Measurements from ENCODE around the gene CEP162.
"Not testable (repeated sequence)": the region's sequence is repeated elsewhere in the genome, so short reads cannot be mapped to it uniquely, and the experiment has no call there.

Gene CEP162

DNA sequence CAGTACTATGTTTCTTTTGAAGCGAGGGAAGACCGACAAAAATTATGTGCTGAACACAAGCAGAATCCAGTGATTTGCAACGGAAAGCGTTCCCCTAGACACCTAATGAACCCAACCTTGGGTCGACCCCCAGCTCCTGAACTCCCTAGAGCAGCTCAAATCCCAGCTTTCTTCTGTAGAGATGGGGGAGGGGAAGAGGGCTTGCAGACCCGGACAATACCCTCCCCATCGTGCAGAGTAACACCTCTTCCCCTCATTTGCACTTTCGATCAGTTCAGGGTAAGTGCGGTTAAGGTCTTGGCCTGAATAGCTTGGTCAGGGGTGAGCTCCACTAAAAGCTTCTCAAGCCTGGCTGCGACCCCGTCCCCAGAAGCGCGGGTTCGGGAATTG is 404 bp downstream of the CEP162 start:
- no peak for DNase-seq (ENCODE audit: extremely low read depth in 1 of 2, low read depth in 1 of 2)

DNA sequence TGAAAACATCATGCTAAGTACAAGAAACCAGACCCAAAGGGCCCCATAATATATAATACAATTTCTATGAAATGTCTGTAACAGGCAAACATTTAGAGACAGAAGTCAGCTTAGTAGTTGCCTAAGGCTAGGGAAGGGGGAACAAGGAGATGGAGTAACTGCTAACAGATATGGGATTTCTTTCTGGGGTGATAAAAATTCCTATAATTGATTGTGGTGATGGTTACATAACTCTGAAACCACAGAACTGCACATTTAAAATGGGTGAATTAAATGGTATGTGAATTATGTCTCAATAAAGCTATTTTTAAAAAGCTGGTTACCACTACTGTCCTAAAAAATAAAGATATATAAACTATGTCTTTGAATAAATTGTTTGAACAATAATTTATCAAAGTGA is 3.2 kb downstream of the CEP162 start:
- no peak for DNase-seq (ENCODE audit: extremely low read depth in 1 of 2, low read depth in 1 of 2)

DNA sequence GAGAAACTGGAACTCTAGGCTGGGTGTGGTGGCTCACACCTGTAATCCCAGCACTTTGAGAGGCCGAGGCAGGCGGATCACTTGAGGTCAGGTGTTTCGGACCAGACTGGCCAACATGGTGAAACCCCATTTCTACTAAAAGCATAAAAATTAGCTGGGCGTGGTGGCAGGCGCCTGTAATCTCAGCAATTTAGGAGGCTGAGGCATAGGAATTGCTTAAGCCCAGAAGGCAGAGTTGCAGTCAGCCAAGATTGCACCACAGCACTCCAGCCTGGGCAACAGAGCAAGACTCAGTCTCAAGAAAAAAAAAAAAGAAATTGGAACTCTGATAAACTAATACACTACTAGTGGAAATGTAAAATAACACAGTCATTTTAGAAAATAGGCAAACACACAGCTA is 3.8 kb downstream of the CEP162 start:
- DNase-seq (ENCODE audit: extremely low read depth in 1 of 2, low read depth in 1 of 2) = not testable (repeated sequence)

DNA sequence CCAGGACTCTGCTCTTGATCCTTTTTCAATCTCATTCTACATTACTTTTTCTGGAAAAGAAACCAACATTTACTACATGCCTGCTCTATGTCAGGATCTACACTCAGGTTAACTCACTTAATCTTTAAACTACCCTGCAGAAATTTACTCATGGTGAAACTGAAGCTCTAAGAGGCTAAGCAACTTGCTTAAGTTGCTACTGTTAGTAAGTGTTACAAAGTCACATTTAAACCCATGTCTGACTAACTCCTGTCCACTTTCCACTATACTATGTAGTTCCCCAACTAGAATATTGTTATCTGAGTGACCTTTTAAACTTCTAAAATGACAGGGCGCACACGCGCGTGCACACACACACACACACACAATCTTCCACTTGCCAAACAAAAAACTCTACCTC is 5.0 kb downstream of the CEP162 start:
- DNase-seq (ENCODE audit: extremely low read depth in 1 of 2, low read depth in 1 of 2) = no peak

DNA sequence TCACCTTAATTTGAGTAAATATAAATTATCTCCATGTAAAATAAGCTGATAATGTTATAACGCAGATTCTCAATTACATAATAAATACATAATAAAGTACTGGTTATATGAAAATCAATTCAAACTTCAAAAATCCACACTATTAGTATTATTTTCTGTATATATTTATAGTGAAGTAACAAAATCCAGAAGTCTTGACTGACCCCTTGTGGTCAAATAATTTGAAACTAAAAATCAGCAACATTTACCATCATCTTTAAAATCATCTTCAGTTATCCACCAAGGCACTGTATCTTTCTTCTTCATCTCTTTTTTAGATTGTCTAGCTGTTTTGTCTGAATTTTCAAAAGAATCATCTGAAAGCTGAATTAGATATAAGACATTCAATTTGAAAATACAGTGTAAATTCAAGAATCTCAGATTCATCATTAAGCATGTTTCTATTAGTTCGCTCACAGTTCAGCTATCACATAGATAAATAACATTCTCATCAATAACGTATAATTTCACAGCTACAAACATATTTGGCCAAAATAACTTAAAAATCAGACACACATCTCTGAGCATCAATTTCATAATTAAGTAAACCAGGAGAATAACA is 6.5 kb downstream of the CEP162 start:
- DNase-seq (ENCODE audit: extremely low read depth in 1 of 2, low read depth in 1 of 2) = no peak

DNA sequence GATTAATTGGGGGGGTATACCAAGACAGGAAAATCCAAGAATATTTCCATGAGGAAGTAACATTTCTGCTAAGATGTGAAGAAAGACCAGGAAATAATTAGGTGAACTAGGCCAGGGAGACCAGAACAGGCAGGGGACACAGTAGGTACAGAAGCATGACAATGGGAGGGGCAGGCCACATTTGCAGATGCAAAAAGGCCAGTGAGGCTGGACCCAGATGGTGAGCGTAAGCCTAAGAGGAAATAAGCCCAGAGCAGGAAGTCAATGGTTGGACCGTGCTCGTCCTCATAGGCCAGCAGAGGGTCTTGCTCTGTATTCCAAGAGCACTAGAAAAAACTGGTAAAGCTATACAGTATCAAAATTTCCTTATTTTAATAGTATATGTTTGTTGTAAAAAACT is 9.4 kb downstream of the CEP162 start:
- DNase-seq (ENCODE audit: extremely low read depth in 1 of 2, low read depth in 1 of 2) = no peak

DNA sequence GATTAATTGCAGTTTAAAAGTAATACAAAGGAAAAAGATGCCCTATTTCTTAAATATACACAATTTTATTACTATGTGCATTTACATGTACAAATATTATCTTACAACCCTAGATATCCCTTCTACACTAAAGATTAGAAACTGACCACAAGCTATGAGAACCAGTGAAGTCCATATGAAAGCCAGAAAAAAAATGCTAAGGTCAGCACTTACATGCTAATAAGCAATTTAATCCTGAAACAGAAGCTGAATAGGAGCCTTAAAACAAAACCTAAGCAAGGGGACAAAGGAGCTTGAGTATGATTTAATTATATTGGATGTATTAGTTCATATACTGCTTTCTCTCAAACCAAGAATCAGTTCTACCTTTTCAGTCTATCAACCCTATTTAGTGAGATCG is 14.2 kb downstream of the CEP162 start:
- DNase-seq (ENCODE audit: extremely low read depth in 1 of 2, low read depth in 1 of 2) = no peak

DNA sequence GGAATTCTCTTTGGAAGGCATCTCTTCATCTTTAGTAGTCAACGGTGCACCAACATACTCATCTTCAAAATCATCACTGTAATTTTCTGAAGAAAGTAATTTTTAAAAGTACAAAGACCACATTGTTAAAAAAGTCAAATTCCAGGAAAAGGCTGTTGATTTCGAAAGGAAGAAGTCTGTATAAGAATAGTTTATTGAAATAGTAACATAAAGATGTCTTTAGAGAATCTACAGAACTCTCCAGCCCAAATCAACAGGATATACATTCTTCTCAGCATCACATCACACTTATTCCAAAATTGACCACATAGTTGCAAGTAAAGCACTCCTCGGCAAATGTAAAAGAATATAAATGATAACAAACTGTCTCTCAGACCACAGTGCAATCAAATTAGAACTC is 23.4 kb downstream of the CEP162 start:
- DNase-seq (ENCODE audit: extremely low read depth in 1 of 2, low read depth in 1 of 2) = no peak

DNA sequence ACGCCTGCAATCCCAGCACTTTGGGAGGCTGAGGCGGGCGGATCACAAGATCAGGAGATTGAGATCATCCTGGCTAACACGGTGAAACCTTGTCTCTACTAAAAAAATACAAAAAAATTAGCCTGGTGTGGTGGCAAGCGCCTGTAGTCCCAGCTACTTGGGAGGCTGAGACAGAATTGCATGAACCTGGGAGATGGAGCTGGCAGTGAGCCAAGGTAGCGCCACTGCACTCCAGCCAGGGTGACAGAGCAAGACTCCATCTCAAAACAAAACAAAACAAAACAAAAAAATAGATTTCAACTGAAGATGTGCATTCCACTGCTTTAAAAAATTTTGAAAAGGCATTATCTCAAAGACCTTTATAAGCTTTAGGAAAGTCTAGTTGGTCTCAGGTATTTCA is 27.5 kb downstream of the CEP162 start:
- DNase-seq (ENCODE audit: extremely low read depth in 1 of 2, low read depth in 1 of 2) = not testable (repeated sequence)

DNA sequence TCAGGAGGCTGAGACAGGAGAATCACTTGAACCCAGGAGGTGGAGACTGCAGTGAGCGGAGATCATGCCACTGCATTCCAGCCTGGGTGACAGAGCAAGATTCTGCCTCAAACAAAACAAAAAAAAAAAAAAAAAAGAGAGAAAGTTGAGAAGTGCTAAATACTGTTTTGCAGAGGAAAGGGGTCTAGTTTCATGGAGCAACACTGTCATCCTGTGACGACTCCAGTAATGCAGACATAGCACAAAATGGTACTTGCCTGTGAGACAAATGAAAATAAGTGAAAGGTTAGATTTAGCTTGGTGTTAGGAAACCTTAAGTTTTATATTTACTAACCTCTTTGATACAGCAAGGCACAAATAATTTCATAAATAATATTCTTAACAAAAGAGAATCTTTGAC is 29.7 kb downstream of the CEP162 start:
- DNase-seq (ENCODE audit: extremely low read depth in 1 of 2, low read depth in 1 of 2) = no peak

DNA sequence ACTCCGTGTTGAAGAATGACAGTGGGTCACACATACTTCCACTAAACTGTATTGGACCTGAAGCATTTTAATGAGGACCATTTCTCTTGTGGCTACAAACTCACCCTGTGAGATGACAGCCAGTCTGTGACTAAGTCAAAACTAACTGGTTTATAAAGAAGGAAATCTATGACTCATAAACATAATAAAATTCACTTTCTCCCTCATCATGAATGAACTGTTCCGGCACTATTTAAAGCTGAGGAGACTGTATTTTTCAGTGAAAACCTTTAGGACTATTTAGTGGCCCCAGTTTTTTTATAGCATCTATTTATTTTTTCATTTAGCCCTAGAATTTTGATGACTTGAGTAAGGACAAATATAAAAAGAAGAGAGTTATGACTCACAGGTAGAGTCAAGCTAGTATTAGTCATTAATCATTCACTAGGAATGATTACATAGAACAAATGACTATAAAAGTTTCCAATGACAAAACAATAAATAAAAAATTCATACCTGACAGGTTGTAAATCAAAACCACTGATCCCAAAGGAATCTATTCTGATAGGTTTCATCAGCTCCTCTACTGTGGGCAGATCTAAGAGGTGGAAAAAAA is 34.2 kb downstream of the CEP162 start:
- DNase-seq (ENCODE audit: extremely low read depth in 1 of 2, low read depth in 1 of 2) = no peak

DNA sequence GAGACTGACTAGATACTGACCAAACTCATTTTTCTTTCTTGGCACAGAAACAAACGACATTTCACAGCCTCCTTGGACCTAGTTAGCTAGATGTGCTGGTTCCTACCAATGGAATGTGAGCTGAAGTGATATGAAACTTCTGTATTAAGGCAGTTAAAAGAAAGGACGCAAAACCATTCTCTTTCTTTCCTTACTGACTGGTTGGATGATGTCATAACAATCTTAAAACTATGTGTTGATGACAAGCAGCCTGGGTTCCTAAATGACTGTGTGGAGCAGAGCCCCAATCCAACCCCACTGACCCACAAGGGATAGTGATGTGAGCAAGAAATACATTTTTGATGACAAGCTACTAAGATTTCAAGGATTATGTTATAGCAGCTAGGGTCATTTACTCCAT is 35.6 kb downstream of the CEP162 start:
- DNase-seq (ENCODE audit: extremely low read depth in 1 of 2, low read depth in 1 of 2) = no peak

DNA sequence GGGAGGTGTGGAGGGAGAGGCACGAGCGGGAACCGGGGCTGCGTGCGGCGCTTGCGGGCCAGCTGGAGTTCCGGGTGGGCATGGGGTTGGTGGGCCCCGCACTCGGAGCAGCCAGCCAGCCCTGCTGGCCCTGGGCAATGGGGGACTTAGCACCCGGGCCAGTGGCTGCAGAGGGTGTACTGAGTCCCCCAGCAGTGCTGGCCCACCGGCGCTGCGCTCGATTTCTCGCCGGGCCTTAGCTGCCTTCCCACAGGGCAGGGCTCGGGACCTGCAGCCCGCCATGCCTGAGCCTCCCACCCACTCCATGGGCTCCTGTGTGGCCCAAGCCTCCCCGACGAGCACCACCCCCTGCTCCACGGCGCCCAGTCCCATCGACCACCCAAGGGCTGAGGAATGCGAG is 38.1 kb downstream of the CEP162 start:
- DNase-seq (ENCODE audit: extremely low read depth in 1 of 2, low read depth in 1 of 2) = not testable (repeated sequence)

DNA sequence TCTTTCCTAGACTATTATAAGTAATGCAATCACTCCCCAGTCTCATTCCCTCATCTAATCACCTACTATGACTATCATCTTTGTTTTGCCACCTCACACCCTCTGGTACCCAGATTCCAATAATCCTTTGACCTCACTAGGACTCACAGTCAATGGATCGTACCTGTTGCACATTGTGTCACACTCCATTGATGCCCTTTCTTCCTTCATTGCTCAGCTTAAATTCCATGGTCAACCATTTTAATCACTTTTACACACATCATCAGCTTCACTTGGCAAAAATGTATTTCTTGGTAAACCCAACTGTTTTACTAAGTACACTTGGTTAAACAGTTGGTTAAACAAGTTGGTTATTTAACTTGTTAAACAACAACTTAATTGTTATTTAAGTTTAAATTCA is 44.0 kb downstream of the CEP162 start:
- DNase-seq (ENCODE audit: extremely low read depth in 1 of 2, low read depth in 1 of 2) = no peak

DNA sequence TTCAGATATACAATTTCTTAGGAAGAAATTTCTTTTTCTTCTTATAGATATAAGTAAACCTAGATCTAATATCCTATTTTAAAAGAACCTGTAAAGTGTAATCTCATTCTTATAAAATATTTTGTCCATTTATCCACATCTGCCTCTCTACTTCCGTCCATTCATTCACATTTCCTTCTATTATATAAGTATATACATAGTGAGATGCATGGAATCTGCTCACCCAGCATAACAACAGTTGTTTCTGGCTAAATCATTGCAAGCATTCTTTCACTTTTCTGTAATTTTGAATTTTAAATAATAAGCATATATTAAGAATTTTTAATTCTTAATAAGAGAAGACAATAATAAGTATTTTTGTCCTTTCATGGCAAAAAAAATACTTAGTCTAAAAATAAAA is 45.4 kb downstream of the CEP162 start:
- no peak for DNase-seq (ENCODE audit: extremely low read depth in 1 of 2, low read depth in 1 of 2)

DNA sequence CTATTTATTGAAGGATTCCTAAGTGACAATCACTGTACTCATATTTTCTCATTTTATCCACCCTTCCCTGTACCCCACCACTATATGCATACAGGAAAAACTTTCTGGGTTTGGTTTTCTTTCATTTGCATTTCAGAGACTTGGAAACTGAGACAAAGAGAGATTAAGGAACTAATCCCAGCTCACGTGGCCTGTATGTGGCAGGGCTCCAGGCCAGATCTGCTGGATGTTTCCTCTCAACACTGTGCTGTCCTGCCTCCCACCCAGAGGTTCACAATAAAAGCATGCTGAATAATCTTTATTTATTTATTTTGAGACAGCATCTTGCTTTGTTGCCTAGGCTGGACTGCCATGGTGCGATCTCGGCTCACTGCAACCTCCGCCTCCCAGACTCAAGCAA is 50.2 kb downstream of the CEP162 start:
- no peak for DNase-seq (ENCODE audit: extremely low read depth in 1 of 2, low read depth in 1 of 2)

DNA sequence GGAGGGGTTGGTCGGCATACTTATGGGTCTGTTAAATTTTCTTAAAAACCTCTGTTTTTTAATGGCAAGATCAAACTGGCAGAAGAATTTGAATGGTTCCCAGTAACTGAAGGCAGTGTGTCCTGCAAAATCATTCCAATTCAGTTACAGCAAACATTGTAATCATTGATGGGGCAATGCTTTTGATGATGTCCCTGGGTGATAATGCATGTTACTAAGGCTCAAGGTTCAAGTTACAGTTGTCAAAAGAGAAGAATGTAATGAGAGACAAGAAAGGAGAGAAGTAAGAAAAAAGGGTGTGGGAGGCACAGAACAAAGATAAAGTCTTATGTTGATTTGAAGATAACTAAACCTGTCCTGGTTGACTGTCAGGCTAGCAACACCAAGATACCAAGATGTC is 54.9 kb downstream of the CEP162 start:
- no peak for DNase-seq (ENCODE audit: extremely low read depth in 1 of 2, low read depth in 1 of 2)

DNA sequence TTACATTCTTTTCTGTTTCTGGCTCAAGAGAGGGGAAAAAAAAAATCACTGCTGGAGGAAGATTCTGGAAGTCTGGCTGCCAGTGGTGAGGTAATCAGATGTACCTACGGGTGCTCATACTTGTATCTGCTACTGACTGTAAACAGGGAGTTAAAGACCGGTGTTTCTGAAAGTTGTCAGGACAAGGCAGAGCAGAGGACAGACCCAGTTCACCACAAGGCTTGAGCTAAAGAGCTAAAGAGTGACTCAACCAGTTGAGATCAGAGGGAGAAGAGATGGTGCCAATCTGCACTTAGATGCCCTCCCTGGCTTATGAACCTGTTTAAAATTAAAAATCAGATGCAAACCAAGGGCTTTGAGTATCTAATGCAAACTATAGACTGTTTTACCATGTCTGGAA is 55.4 kb downstream of the CEP162 start:
- DNase-seq (ENCODE audit: extremely low read depth in 1 of 2, low read depth in 1 of 2) = no peak

DNA sequence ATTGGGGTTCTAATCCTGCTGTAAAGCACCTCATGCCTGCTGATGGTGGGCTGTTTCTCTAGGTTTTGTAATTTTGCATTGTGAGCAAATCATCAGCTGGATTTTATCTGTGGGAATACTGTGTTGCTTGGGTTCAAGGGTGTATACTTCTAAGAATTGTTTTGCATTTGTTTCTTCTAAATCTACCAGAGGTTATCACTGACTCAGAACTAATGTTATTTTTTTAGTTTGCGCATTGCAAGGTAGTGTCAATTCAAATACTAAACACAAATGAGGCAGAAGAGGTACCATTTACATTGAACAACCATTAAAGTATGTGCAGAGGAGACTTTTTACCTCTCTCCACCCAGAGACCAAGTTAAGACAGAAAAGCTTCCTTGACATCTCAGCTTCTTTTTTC is 60.0 kb downstream of the CEP162 start:
- no peak for DNase-seq (ENCODE audit: extremely low read depth in 1 of 2, low read depth in 1 of 2)

DNA sequence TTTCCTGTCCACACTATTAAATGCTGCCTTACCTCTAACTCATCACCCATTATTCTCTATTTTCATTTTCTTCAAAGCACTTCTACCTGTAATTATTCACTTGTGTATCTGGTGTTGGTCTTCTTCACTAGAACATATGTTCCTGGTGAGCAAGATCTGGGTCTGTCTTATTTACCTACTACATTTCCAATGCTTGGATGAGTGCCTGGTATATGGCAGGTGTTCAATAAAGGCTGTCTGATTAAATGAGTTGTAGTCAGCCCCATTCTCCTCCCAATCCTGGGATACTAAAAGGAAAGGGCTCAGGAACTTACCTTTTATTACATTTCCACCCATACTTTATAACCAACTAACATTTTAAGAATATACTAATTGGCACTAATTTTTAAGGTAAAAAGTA is 61.0 kb downstream of the CEP162 start:
- no peak for DNase-seq (ENCODE audit: extremely low read depth in 1 of 2, low read depth in 1 of 2)

DNA sequence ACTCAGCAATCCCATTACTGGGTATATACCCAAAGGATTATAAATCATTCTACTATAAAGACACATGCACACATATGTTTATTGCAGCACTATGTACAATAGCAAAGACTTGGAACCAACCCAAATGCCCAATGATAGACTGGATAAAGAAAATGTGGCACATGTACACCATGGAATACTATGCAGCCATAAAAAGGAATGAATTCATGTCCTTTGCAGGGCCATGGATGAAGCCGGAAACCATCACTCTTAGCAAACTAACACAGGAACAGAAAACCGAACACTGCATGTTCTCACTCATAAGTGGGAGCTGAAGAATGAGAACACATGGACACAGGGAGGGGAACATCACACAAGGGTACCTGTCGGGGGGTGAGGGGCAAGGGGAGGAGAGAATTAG is 63.1 kb downstream of the CEP162 start:
- not testable (repeated sequence) for DNase-seq (ENCODE audit: extremely low read depth in 1 of 2, low read depth in 1 of 2)

DNA sequence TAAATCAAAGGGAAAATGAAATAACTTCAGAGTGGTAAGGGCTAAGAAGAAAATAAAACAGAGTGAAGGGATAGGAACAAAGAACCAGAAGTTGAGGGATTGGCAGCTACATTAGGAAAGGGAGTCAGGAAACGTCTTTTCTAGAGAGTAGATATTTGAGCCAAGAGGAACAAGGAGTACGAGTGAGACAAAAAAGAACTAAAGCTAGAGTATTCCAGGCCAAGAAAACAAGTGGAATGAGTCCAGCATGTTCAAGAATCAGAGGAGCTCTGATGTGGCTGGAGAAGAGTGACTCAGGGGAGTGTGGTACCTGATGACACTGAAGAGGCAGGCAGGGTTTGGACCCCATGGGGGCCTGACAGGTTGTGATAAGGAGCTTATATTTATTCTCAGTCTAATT is 66.3 kb downstream of the CEP162 start:
- no peak for DNase-seq (ENCODE audit: extremely low read depth in 1 of 2, low read depth in 1 of 2)

DNA sequence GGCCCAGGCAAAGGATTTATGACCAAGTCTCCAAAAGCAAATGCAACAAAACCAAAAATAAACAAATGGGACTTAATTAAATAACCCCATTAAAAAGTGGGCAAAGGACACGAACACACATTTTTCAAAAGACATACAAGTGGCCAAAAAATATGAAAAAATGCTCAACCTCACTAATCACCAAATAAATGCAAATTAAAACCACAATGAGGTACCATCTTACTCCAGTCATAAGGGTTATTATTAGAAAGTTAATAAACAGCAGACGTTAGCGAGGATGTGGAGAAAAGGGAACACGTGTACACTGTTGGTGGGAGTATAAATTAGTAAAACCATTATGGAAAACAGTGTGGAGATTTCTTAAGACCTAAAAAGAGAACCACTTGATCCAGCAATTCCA is 71.1 kb downstream of the CEP162 start:
- no peak for DNase-seq (ENCODE audit: extremely low read depth in 1 of 2, low read depth in 1 of 2)

Measured in stimulated activated CD8-positive, alpha-beta memory T cell treated with anti-CD3 and anti-CD28 coated beads, Interleukin-7, amount 100 ng/mL, for 48 hours (primary cell).